GM23248 (cell line): ENCODE measurements around the gene GALT. TPM values are rescaled to one million over a fixed set of nuclear protein-coding genes. Genes with fewer than 3 reads are reported as not detected.
A peak's percentile ranks its signal among the peaks of the same experiment; 100 is the strongest.

ENCODE experiments used
- DNase-seq: peaks from one replicate; pipeline ENCODE4 v3.0.0-alpha.2; 2015
- H2AFZ ChIP-seq: fragments of 200-600 bp; sonication (generic); 2 replicates; pipeline ENCODE4 v1.6.1; 2016; ENCODE audit warnings: antibody characterized with exemption
- H3F3A ChIP-seq: fragments of 200-600 bp; sonication (generic); 2 replicates; pipeline ENCODE4 v1.6.1; 2016; ENCODE audit warnings: mild to moderate bottlenecking, antibody characterized with exemption, mixed run types; ENCODE audit not compliant: insufficient read depth
- H3K27ac ChIP-seq: fragments of 200-600 bp; sonication (generic); 2 replicates; pipeline ENCODE4 v1.5.1; 2016; ENCODE audit warnings: mild to moderate bottlenecking
- H3K27me3 ChIP-seq: fragments of 200-600 bp; sonication (generic); replicated peaks from 2 replicates; pipeline ENCODE4 v1.6.1; 2016; ENCODE audit warnings: mild to moderate bottlenecking; ENCODE audit not compliant: insufficient read depth
- H3K36me3 ChIP-seq: fragments of 200-600 bp; sonication (generic); 2 replicates; pipeline ENCODE4 v1.6.1; 2016; ENCODE audit warnings: low read depth, mild to moderate bottlenecking
- H3K4me1 ChIP-seq: fragments of 200-600 bp; sonication (generic); 2 replicates; pipeline ENCODE4 v1.6.1; 2016; ENCODE audit warnings: mild to moderate bottlenecking; ENCODE audit not compliant: insufficient read depth
- H3K4me2 ChIP-seq: fragments of 200-600 bp; sonication (generic); one replicate; pipeline ENCODE4 v1.6.1; 2016; ENCODE audit warnings: mild to moderate bottlenecking; ENCODE audit not compliant: unreplicated experiment
- H3K4me3 ChIP-seq: fragments of 200-600 bp; sonication (generic); 2 replicates; pipeline ENCODE4 v1.5.1; 2016; ENCODE audit warnings: mild to moderate bottlenecking
- H3K79me2 ChIP-seq: fragments of 200-600 bp; sonication (generic); 2 replicates; pipeline ENCODE4 v1.6.1; 2016; ENCODE audit warnings: mild to moderate bottlenecking; ENCODE audit not compliant: insufficient read depth
- H3K9ac ChIP-seq: fragments of 200-600 bp; sonication (generic); 2 replicates; pipeline ENCODE4 v1.6.1; 2016; ENCODE audit warnings: mild to moderate bottlenecking
- H3K9me2 ChIP-seq: fragments of 200-600 bp; sonication (generic); 2 replicates; pipeline ENCODE4 v1.6.1; 2016; ENCODE audit warnings: mixed run types, mild to moderate bottlenecking, moderate library complexity; ENCODE audit not compliant: insufficient read depth
- H3K9me3 ChIP-seq: fragments of 200-600 bp; sonication (generic); one replicate; pipeline ENCODE4 v1.6.1; 2017; ENCODE audit warnings: low read depth
- H4K20me1 ChIP-seq: fragments of 200-600 bp; sonication (generic); 2 replicates; pipeline ENCODE4 v1.6.0; 2016; ENCODE audit not compliant: insufficient read depth
- EZH2 ChIP-seq: fragments of 200-600 bp; sonication (generic); IDR thresholded peaks from 2 replicates; pipeline ENCODE4 v1.6.1; 2018; ENCODE audit warnings: antibody characterized with exemption, mild to moderate bottlenecking; ENCODE audit not compliant: insufficient read depth, poor library complexity, severe bottlenecking
- EZH2phosphoT487 ChIP-seq: fragments of 200-600 bp; sonication (generic); IDR thresholded peaks from 2 replicates; pipeline ENCODE4 v1.6.1; 2018; ENCODE audit warnings: antibody characterized with exemption, moderate library complexity, mild to moderate bottlenecking, low read depth; ENCODE audit not compliant: insufficient read depth
- WGBS, 2 experiments: methylation state at CpG; one replicate each; pipeline ENCODE4 v1.1.6; 2015 to 2017; ENCODE audit warnings: low lambda C conversion rate in 2 of 2, low coverage in 1 of 2; ENCODE audit errors: missing lambda C conversion rate in 2 of 2; 5-methylcytosine and 5-hydroxymethylcytosine counted together
- in situ Hi-C: fragments of 300-500 bp; cut with MboI; formaldehyde crosslinking; loops from 2 replicates; pipeline ENCODE4 v1.15.0; 2020
- polyA plus RNA-seq: library from polyadenylated mRNA; unstranded; fragments of >200 nt; fragmentation: Nextera tagmentation; extraction: Ambion mirVana; gene quantifications from 2 replicates; pipeline ENCODE4 v1.2.1, GENCODE V29; 2016
- total RNA-seq: library from RNA; depleted of rRNA; stranded (reverse); fragments of >200 nt; shearing (Covaris generic); gene quantifications from 2 replicates; pipeline ENCODE4 v1.2.3, GENCODE V29; 2014

The GALT gene
- total and polyA plus RNA-seq, 2 experiments from 2014 or later: 25.5 to 29.1 TPM

- H3K4me1 ChIP-seq: no peaks in the 10 kb centered on the region
- H3K36me3 ChIP-seq: no peaks in the 10 kb centered on the region
- TF ChIP-seq EZH2 (no peak), EZH2phosphoT487 (no peak)
- WGBS, 2 experiments: 23% methylated on average over 4 of the region's 4 CpGs
- in situ Hi-C loops: loop anchor here (25.0 kb wide), 1 partner anchor 91 kb away; the partner anchor contains the start of gene ENHO
- no peak overlapping the region for H3K4me3 ChIP-seq
- no peaks in the 10 kb centered on the region for H3K27me3 ChIP-seq
- no peaks in the 10 kb centered on the region for H4K20me1 ChIP-seq
- no peak overlapping the region for H3K27ac ChIP-seq
- no peak overlapping the region for H3K9ac ChIP-seq
- H3K4me2 ChIP-seq: no peak overlapping the region
- no peaks in the 10 kb centered on the region for H3K9me3 ChIP-seq
- H3K9me2 ChIP-seq: no peaks in the 10 kb centered on the region
- no peak overlapping the region for H2AFZ ChIP-seq
- DNase-seq: peak; percentile 68
- no peaks in the 10 kb centered on the region for H3F3A ChIP-seq
- no peaks in the 10 kb centered on the region for H3K79me2 ChIP-seq
Measured at GRCh38 chr9:34603610-34604231, 42.8 kb upstream of the GALT start.

- TF ChIP-seq EZH2 (no peak), EZH2phosphoT487 (no peak)
- Histone ChIP-seq H3K36me3 (no peaks in the 10 kb centered on the region), H3K4me3 (no peak overlapping the region), H3K9me2 (no peaks in the 10 kb centered on the region), H3K27me3 (no peaks in the 10 kb centered on the region), H3K27ac (no peak overlapping the region), H3K4me1 (peaks cover 4% of the 10 kb centered on the region; the same call in 1 of the 2 replicates), H3K79me2 (peaks cover 10% of the 10 kb centered on the region), H3K4me2 (no peak overlapping the region), H3K9ac (no peak overlapping the region), H4K20me1 (no peaks in the 10 kb centered on the region), H2AFZ (no peak overlapping the region), H3K9me3 (no peaks in the 10 kb centered on the region), H3F3A (no peaks in the 10 kb centered on the region)
- in situ Hi-C loops: loop anchor here (25.0 kb wide), 1 partner anchor 94 kb away; the partner anchor contains the start of gene ENHO
- DNase-seq: no peak
Measured at GRCh38 chr9:34606190-34606589, 40.3 kb upstream of the GALT start.

GRCh38 chr9:34606905-34607304 is 39.6 kb upstream of the GALT start:
- Histone ChIP-seq H3K4me3 (no peak overlapping the region), H3K4me1 (peaks cover 5% of the 10 kb centered on the region; the same call in 1 of the 2 replicates), H3K79me2 (peaks cover 16% of the 10 kb centered on the region), H3K9me3 (no peaks in the 10 kb centered on the region), H3K36me3 (no peaks in the 10 kb centered on the region), H3K9me2 (no peaks in the 10 kb centered on the region), H3K27ac (no peak overlapping the region), H3F3A (no peaks in the 10 kb centered on the region), H3K27me3 (no peaks in the 10 kb centered on the region), H3K9ac (no peak overlapping the region), H2AFZ (no peak overlapping the region), H4K20me1 (no peaks in the 10 kb centered on the region), H3K4me2 (no peak overlapping the region)
- in situ Hi-C loops: loop anchor here (25.0 kb wide), 1 partner anchor 95 kb away; the partner anchor contains the start of gene ENHO
- TF ChIP-seq EZH2phosphoT487: no peak
- no peak for TF ChIP-seq EZH2
- DNase-seq: no peak
- WGBS, 2 experiments: 87 to 90% methylated on average over 3 of the region's 3 CpGs

DNA sequence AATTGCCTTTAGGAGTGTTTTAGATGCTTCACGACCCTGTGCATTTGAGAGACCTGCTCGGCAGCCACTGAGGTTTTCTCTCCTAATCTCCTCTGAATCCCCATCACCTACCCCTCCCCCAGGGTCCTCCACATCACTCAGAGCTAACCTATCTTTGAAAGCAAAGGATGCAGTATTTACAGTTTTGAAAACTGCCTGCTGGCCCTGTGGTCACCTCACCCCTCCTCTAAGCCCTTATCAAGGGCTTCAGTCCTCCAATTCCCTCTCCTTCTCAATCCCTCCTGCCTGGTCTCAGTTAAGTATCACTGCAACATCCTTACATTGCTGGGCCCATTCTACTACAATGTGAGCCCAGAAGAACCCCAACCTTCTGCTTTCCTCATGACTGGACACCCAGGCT is 39.1 kb upstream of the GALT start:
- in situ Hi-C loops: loop anchor here (25.0 kb wide), 1 partner anchor 95 kb away; the partner anchor contains the start of gene ENHO
- TF ChIP-seq EZH2 (no peak), EZH2phosphoT487 (no peak)

More for the DNA sequence above, 39.1 kb upstream of the GALT start:
- H3K36me3 ChIP-seq: no peaks in the 10 kb centered on the region
- DNase-seq: no peak
- H3K79me2 ChIP-seq: peaks cover 16% of the 10 kb centered on the region
- H3F3A ChIP-seq: no peaks in the 10 kb centered on the region
- H3K4me2 ChIP-seq: no peak overlapping the region
- H3K9me3 ChIP-seq: no peaks in the 10 kb centered on the region
- H3K27ac ChIP-seq: no peak overlapping the region
- no peaks in the 10 kb centered on the region for H4K20me1 ChIP-seq
- no peaks in the 10 kb centered on the region for H3K9me2 ChIP-seq
- 66 to 85% methylated on average over 2 of the region's 2 CpGs for WGBS, 2 experiments
- H2AFZ ChIP-seq: no peak overlapping the region
- H3K27me3 ChIP-seq: no peaks in the 10 kb centered on the region
- no peak overlapping the region for H3K9ac ChIP-seq
- H3K4me1 ChIP-seq: peaks cover 5% of the 10 kb centered on the region; the same call in 1 of the 2 replicates
- H3K4me3 ChIP-seq: no peak overlapping the region
